Stimulated activated CD8-positive, alpha-beta memory T cell treated with anti-CD3 and anti-CD28 coated beads, Interleukin-4, amount 100 ng/mL, for 1 hour (primary cell): ENCODE measurements around the gene GOLGA7B.
"Not testable (repeated sequence)": the region's sequence is repeated elsewhere in the genome, so short reads cannot be mapped to it uniquely, and the experiment has no call there.

ENCODE experiments used
- DNase-seq, 2 donors: peaks; one replicate each; pipeline ENCODE4 v3.0.0-alpha.2; 2020; ENCODE audit warnings: low read depth in 2 of 2, low spot score in 1 of 2

Gene GOLGA7B

DNA sequence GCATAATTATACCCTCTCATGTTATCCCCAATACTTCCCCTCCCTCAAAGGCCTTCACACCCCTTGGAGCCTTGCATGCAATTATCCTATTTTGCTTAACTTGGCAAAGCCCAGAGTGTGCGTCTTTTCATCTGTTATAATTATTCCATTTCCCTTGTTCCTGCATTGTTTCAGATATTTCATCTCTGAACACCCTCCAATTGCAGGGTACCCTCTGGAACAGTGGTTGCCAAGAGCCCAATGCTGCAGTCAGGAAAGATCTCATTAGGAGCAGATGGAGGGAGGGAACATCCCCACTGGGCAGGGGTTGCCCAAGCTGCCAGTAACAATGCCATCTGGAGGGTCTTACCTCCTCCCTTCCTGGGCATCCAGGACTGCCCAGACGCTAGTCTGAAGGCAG, 18.4 kb upstream of the GOLGA7B start:
- DNase-seq, result no peak

DNA sequence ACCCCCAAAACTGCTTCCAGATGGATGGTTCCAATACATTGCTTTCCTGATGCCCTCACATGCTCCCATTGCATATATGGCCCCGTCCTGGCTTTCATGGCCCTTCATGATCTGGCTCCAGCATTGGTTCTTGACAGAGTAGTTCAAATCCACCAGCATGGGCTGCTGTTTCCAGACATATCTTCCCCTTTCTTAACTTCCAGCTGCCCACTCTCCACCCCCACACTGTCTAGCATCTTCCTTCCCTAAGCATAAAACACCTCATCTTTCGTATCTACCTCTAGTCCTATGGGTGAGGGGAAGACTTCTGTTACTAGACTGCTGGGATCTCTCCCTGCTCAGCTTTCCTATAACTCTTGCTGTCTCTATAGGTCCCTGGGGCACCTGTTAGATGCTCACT, 13.2 kb upstream of the GOLGA7B start:
- no peak for DNase-seq

GRCh38 chr10:97838091-97838490, 11.6 kb upstream of the GOLGA7B start:
- no peak for DNase-seq

DNA sequence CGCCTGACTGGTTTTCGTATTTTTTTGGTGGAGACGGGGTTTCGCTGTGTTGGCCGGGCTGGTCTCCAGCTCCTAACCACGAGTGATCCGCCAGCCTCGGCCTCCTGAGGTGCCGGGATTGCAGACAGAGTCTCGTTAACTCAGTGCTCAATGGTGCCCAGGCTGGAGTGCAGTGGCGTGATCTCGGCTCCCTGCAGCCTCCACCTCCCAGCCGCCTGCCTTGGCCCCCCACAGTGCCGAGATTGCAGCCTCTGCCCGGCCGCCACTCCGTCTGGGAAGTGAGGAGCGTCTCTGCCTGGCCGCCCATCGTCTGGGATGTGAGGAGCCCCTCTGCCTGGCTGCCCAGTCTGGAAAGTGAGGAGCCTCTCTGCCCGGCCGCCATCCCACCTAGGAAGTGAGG, 8.5 kb upstream of the GOLGA7B start:
- DNase-seq, result not testable (repeated sequence)

DNA sequence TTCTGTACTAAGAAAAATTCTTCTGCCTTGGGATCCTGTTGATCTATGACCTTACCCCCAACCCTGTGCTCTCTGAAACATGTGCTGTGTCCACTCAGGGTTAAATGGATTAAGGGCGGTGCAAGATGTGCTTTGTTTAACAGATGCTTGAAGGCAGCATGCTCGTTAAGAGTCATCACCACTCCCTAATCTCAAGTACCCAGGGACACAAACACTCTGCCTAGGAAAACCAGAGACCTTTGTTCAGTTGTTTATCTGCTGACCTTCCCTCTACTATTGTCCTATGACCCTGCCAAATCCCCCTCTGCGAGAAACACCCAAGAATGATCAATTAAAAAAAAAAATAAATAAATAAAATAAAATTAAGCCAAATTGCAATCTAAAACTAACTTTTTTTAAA, 7.5 kb upstream of the GOLGA7B start:
- not testable (repeated sequence) for DNase-seq

- no peak for DNase-seq
These were observed 6.9 kb upstream of the GOLGA7B start for GRCh38 chr10:97842656-97843280.

GRCh38 chr10:97843281-97843671, 6.4 kb upstream of the GOLGA7B start:
- no peak for DNase-seq

- DNase-seq, result not testable (repeated sequence)
These were observed 5.7 kb upstream of the GOLGA7B start for GRCh38 chr10:97843972-97844371.

DNA sequence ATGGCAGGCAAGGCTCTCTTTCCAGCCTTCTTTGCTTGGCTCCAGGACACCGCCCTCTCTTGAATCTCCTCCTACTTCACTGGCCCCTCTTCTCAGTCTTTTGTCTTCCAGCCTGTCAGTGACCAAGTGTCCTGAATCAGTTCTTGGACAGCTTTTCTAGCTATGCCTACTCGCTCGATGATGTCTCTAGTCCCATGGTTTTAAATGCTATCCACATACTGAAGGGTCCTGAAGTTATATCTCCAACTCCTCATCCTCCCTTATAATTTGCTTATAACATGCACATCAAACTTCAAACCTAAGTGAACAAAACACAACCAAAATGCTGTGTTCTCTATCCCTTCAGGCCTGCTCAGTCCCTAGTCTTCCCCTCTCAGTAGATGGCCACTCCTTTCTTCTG, 5.0 kb upstream of the GOLGA7B start:
- DNase-seq, result no peak

DNA sequence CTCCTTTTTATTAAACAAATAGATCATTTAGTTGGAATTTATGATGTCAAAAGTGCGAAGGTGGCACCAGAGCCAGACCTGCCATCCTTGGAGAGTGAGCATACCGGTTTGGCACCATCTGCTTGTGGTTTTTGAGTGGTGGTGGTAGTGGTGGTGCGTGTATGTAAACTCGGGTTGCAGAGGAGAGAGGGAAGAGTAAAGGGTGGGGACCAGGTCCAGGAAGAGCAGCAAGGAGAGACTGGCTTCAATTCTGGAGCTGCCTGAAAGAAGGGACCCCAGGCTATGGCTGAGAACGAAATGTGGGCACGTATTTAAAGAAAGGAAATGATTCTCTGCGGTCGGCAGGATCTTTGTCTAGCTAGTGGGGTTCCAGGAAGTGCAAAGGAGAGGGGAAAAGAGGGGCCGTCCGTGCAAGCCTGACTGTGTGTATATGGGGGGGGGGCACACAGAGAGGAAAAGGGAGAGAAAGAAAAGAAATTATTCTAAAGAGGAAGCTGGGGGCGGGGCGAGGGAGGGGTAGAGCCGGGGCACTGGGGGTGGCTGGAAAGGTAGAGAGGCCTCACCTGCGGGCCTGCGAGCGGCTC, 448 bp upstream of the GOLGA7B start:
- no peak for DNase-seq

GRCh38 chr10:97850446-97850845, 803 bp downstream of the GOLGA7B start:
- DNase-seq, result no peak

DNA sequence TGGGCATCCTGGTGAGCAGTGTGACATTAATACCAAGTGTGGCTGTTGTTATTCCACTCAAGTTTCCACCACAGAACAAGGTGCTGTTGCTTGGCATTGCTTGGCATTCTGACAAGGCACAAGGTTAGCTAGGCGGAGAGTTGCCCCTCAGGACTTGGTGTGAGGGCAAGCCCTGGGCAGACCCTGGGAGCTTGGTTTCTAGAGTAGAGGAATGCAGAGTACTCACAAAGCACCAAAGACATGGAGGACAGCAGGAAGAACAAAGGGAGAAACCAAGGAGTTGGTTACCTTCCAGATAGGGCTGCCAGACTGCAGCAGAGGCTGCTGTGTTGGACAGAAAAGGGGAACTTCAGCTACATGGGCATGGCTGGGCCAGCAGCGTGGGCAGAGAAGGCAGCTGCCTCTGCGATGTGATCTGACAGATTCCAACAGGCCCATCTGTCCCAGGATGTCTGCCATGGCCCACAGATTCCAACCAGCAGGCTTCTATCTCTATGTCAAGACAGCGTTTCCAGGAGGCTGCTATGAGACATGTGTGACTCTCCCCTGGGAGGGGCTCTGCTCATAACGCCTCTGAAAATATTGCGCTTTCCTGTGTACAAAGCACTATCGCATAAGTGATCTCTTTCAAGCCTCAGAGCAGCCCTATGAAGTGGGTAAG, 1.8 kb downstream of the GOLGA7B start:
- no peak for DNase-seq

DNA sequence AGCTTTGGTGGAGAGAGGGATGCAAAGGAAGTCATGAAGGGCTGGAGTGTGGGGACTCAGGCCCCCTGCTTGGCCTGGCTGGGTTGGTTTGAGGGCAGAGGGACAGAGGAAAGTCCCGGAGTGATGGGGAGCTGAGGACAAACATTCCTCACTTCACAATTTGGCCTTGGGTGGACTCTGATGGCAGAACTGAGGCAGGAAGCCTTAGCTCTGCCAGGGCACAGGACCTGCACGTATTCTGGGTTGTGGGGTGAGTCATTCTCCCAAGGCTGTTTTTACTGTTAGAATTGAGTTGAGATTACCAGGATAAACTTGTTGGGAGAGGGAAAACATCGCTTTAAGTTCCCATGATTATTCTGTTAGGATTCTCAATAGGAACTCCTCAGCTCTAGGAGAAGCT, 2.6 kb downstream of the GOLGA7B start:
- no peak for DNase-seq

- no peak for DNase-seq
These were observed 3.3 kb downstream of the GOLGA7B start for GRCh38 chr10:97852840-97853405.

- DNase-seq, result no peak
These were observed 5.1 kb downstream of the GOLGA7B start for GRCh38 chr10:97854743-97855142.

GRCh38 chr10:97858001-97858439, 8.4 kb downstream of the GOLGA7B start:
- no peak for DNase-seq

- DNase-seq, result no peak
These were observed 11.6 kb downstream of the GOLGA7B start for GRCh38 chr10:97861097-97861750.

DNA sequence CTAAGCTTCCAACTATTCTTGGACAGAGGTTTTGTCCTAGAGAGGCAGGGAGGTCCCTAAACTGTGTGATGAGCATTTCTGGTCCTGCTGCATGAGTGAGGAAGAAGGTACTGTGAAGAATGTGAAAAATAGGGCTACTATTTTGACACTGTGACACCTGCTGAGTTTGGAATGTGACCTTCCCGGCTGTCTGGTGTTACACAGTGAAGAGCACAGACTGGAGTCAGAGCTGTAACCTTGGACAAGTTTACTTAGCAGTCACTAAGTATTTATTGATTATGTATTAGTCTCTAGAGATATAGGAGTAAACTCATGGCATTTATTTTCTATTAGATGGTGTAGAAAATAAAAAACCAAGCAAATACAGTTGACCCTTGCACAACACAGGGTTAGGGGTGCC, 12.3 kb downstream of the GOLGA7B start:
- no peak for DNase-seq

DNA sequence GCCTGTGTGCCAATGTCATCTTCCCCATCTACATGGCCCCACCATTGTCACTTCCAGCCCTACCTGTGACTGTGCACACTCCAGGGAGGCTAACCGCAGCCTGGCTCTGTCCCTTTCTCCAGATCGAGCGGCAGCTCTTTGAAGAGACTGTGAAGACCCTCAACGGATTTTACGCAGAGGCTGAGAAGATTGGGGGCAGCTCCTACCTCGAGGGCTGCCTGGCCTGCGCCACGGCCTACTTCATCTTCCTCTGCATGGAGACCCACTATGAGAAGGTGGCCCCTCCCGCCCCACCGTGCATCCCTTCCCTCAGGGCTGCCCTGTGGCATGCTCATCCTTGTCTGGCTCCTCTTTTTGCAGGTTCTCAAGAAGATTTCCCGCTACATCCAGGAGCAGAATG, 14.2 kb downstream of the GOLGA7B start:
- DNase-seq, result no peak

- no peak for DNase-seq
These were observed 15.8 kb downstream of the GOLGA7B start for GRCh38 chr10:97865488-97865887.

DNA sequence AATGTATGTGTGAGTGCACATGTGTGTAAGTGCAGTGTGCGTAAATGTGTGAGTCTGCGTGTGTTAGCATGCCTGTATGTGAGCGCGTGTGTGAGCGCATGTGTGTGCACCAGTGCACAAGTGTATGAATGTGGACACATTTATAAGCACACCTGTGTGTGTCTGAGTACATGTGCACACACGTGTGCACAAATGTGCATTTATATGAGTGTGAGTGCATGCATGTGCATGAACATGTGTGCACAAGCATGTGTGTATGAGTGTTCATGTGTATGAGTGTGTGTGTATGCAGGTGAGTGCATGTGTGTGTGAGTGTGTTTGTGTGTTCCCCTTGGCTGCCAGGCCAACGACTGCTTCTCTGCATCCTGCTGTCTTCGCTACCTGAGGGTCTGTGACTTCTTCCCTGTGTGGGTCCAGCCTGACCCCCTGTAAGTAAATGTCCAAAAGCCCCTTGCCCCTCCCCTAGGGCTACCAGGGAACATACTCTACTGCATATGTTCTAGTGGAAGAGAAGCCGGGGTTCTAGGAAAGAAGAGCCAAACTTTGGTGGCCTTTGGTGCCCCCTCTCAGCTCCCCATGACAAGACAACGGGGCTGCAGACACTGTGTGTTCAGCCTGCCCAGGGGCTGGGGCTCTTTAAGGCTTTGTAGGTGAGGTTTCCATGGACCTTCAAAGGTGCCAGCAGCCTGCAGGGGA, 17.0 kb downstream of the GOLGA7B start:
- DNase-seq, result no peak
